Measurements from ENCODE around the gene GNLY.

The GNLY gene

GRCh38 chr2:85718885-85719492 is 24.8 kb downstream of the GNLY start:
- DNase-seq (ENCODE audit: low read depth), result no peak
- no peak for TF ChIP-seq CTCF (IDR thresholded peaks at IDR 0.05; ENCODE audit: insufficient read depth, low read depth, low read length, missing control alignments)
- H3K4me3 ChIP-seq (ENCODE audit: low read length), result no peak overlapping the region

- no peak for TF ChIP-seq CTCF (IDR thresholded peaks at IDR 0.05; ENCODE audit: insufficient read depth, low read depth, low read length, missing control alignments)
- H3K4me3 ChIP-seq (ENCODE audit: low read length), result no peak overlapping the region
- DNase-seq (ENCODE audit: low read depth), result no peak
Measured at GRCh38 chr2:85719609-85720240, 25.6 kb downstream of the GNLY start.

- TF ChIP-seq CTCF (IDR thresholded peaks at IDR 0.05; ENCODE audit: insufficient read depth, low read depth, low read length, missing control alignments), result no peak
- H3K4me3 ChIP-seq (ENCODE audit: low read length), result no peak overlapping the region
- no peak for DNase-seq (ENCODE audit: low read depth)
Measured at GRCh38 chr2:85720533-85720932, 26.4 kb downstream of the GNLY start.

GRCh38 chr2:85721641-85722040 is 27.5 kb downstream of the GNLY start:
- H3K4me3 ChIP-seq (ENCODE audit: low read length), result no peak overlapping the region
- TF ChIP-seq CTCF (IDR thresholded peaks at IDR 0.05; ENCODE audit: insufficient read depth, low read depth, low read length, missing control alignments), result no peak
- DNase-seq (ENCODE audit: low read depth), result no peak

GRCh38 chr2:85722519-85722918 is 28.4 kb downstream of the GNLY start:
- DNase-seq (ENCODE audit: low read depth), result no peak

GRCh38 chr2:85723707-85724360 is 29.7 kb downstream of the GNLY start:
- DNase-seq (ENCODE audit: low read depth), result no peak
- no peak overlapping the region for H3K4me3 ChIP-seq (ENCODE audit: low read length)
- TF ChIP-seq CTCF (IDR thresholded peaks at IDR 0.05; ENCODE audit: insufficient read depth, low read depth, low read length, missing control alignments), result no peak

More at GRCh38 chr2:85722519-85722918, 28.4 kb downstream of the GNLY start:
- H3K4me3 ChIP-seq (ENCODE audit: low read length), result no peak overlapping the region
- TF ChIP-seq CTCF (IDR thresholded peaks at IDR 0.05; ENCODE audit: insufficient read depth, low read depth, low read length, missing control alignments), result no peak
